NCI-H1417 treated with DMSO at 0.1 percent for 48 hours (cell line): ENCODE results near the gene TRIM2.

Source experiments
- DNase-seq: peaks from one replicate; lab custom pipeline; 2025; lab: John Stamatoyannopoulos, UW

TRIM2 gene

GRCh38 chr4:153384160-153384559, 179.9 kb downstream of the TRIM2 start:
- no peak for DNase-seq

DNA sequence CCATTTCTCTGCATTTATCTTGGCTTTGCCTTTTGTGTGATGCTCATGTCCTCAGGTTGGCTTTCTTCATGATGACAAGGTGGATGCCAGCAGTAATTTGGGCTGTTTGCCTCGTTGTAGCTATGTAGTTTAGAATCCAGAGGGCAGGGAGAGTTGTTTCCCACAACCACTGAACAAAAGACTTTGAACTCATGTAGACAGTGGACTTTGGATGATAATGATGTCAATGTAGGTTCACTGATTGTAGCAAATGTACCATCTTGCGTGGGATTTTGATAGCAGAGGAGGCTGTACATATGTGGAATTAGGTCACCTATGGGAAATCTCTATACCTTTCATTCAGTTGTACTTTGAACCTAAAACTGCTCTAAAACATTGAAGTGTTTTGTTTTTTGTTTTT, 181.5 kb downstream of the TRIM2 start:
- no peak for DNase-seq

GRCh38 chr4:153387981-153388380, 183.7 kb downstream of the TRIM2 start:
- DNase-seq: no peak
